SK-N-SH treated with all-trans-retinoic acid at 6 μM for 48 hours (cell line): ENCODE results near the gene TTC17.

Experiments
- ARNTL ChIP-seq: fragments of 450-650 bp; formaldehyde crosslinking; IDR thresholded peaks from 2 replicates; pipeline ENCODE4 v1.5.0; 2020; ENCODE audit warnings: low read depth, mild to moderate bottlenecking, moderate library complexity, borderline replicate concordance
- RARB ChIP-seq: fragments of 250-450 bp; sonication (Bioruptor Pico); IDR thresholded peaks from 2 replicates; pipeline ENCODE4 v1.8.0; 2021; ENCODE audit warnings: mild to moderate bottlenecking, moderate library complexity
- TSHZ2 ChIP-seq: fragments of 250-450 bp; sonication (Bioruptor Pico); IDR thresholded peaks from 2 replicates; pipeline ENCODE4 v1.5.0; 2020; ENCODE audit warnings: mild to moderate bottlenecking, moderate library complexity
- ZFP3 ChIP-seq: fragments of 250-450 bp; sonication (Bioruptor Pico); IDR thresholded peaks from 2 replicates; pipeline ENCODE4 v1.5.0; 2020; ENCODE audit warnings: mild to moderate bottlenecking, moderate library complexity
- ZFP30 ChIP-seq: fragments of 450-650 bp; formaldehyde crosslinking; IDR thresholded peaks from 2 replicates; pipeline ENCODE4 v1.5.0; 2022; ENCODE audit warnings: mild to moderate bottlenecking, moderate library complexity
- TF ChIP-seq, protein P1 (sequence below): fragments of 250-450 bp; sonication (Bioruptor Pico); IDR thresholded peaks from 2 replicates; pipeline ENCODE4 v1.5.1; 2020; ENCODE audit warnings: low read depth, mild to moderate bottlenecking, moderate library complexity

GRCh38 chr11:43382614-43383013, 23.9 kb downstream of the TTC17 start:
- TF ChIP-seq TSHZ2 (CRISPR knock-in tag) = no peak
- no peak for TF ChIP-seq RARB
- no peak for TF ChIP-seq ZFP30
- TF ChIP-seq, protein P1, sequence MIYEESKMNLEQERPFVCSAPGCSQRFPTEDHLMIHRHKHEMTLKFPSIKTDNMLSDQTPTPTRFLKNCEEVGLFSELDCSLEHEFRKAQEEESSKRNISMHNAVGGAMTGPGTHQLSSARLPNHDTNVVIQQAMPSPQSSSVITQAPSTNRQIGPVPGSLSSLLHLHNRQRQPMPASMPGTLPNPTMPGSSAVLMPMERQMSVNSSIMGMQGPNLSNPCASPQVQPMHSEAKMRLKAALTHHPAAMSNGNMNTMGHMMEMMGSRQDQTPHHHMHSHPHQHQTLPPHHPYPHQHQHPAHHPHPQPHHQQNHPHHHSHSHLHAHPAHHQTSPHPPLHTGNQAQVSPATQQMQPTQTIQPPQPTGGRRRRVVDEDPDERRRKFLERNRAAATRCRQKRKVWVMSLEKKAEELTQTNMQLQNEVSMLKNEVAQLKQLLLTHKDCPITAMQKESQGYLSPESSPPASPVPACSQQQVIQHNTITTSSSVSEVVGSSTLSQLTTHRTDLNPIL (CRISPR knock-in tag) = no peak
- no peak for TF ChIP-seq ZFP3 (CRISPR knock-in tag)
- TF ChIP-seq ARNTL (CRISPR knock-in tag) = no peak
